Measurements from ENCODE around the gene RPS27A.
"Not testable (repeated sequence)": the region's sequence is repeated elsewhere in the genome, so short reads cannot be mapped to it uniquely, and the experiment has no call there.

Gene RPS27A
- total RNA-seq = 922 to 1,669 (median 1,426) reads per million in 9 experiments

- peak; percentile 86 for ATAC-seq (replicated peaks)
- Mint-ChIP-seq H3K27ac (peak within 1 kb of the TSS; percentile 98 to 99), H3K27me3 (no peaks in the 10 kb centered on the region), H3K4me3 (peak within 1 kb of the TSS; percentile 92 to 95), H3K36me3 (ENCODE audit: insufficient read depth) (peaks cover 55% of the 10 kb centered on the region), H3K9me3 (no peaks in the 10 kb centered on the region), H3K4me1 (ENCODE audit: low read depth in 2 of 2) (peaks cover 40 to 59% of the 10 kb centered on the region in 2 donors)
- DNase-seq = peak; percentile 93 to 96 (median 94)
These were observed at the start of gene RPS27A, which contains the start of gene CLHC1 for GRCh38 chr2:55232084-55232862. RPS27A (plus strand) TSS chr2:55232688; CDS start chr2:55232825, 137 bp downstream. CLHC1 (minus strand) TSS chr2:55232293; CDS start chr2:55222411, 9,882 bp downstream.

GRCh38 chr2:55186837-55187236 lies 45.7 kb upstream of the RPS27A start:
- H3K9me3 Mint-ChIP-seq = not testable (repeated sequence)

GRCh38 chr2:55191888-55192287 lies 40.6 kb upstream of the RPS27A start:
- H3K4me1 Mint-ChIP-seq (ENCODE audit: low read depth in 2 of 2) = not testable (repeated sequence)

More at GRCh38 chr2:55186837-55187236, 45.7 kb upstream of the RPS27A start:
- not testable (repeated sequence) for H3K27ac Mint-ChIP-seq; H3K4me3 Mint-ChIP-seq; DNase-seq; H3K4me1 Mint-ChIP-seq (ENCODE audit: low read depth in 2 of 2); H3K36me3 Mint-ChIP-seq (ENCODE audit: insufficient read depth); H3K27me3 Mint-ChIP-seq; ATAC-seq (replicated peaks)

GRCh38 chr2:55196526-55196925 lies 36.0 kb upstream of the RPS27A start:
- Mint-ChIP-seq H3K9me3 (no peaks in the 10 kb centered on the region), H3K36me3 (ENCODE audit: insufficient read depth) (no peaks in the 10 kb centered on the region), H3K27ac (no peak overlapping the region), H3K4me3 (no peak overlapping the region), H3K4me1 (ENCODE audit: low read depth in 2 of 2) (no peaks in the 10 kb centered on the region), H3K27me3 (no peaks in the 10 kb centered on the region)
- ATAC-seq (replicated peaks) = no peak
- DNase-seq = no peak

More at GRCh38 chr2:55191888-55192287, 40.6 kb upstream of the RPS27A start:
- H3K36me3 Mint-ChIP-seq (ENCODE audit: insufficient read depth); ATAC-seq (replicated peaks); H3K27me3 Mint-ChIP-seq; H3K27ac Mint-ChIP-seq; DNase-seq; H3K4me3 Mint-ChIP-seq; H3K9me3 Mint-ChIP-seq: not testable (repeated sequence)

- no peak overlapping the region for H3K27ac Mint-ChIP-seq
- H3K4me1 Mint-ChIP-seq (ENCODE audit: low read depth in 2 of 2) = no peaks in the 10 kb centered on the region
- ATAC-seq (replicated peaks) (no peak), DNase-seq (no peak)
- H3K27me3 Mint-ChIP-seq = no peaks in the 10 kb centered on the region
- no peak overlapping the region for H3K4me3 Mint-ChIP-seq
- H3K36me3 Mint-ChIP-seq (ENCODE audit: insufficient read depth) = no peaks in the 10 kb centered on the region
- H3K9me3 Mint-ChIP-seq = peaks cover 0 to 2% of the 10 kb centered on the region in 2 donors
These were observed 32.1 kb upstream of the RPS27A start for GRCh38 chr2:55200416-55200815.

- ATAC-seq (replicated peaks) (no peak), DNase-seq (no peak)
- Mint-ChIP-seq H3K4me1 (ENCODE audit: low read depth in 2 of 2) (no peaks in the 10 kb centered on the region), H3K36me3 (ENCODE audit: insufficient read depth) (no peaks in the 10 kb centered on the region), H3K27ac (no peak overlapping the region), H3K4me3 (no peak overlapping the region), H3K9me3 (peaks cover 0 to 2% of the 10 kb centered on the region in 2 donors), H3K27me3 (no peaks in the 10 kb centered on the region)
These were observed 28.0 kb upstream of the RPS27A start for GRCh38 chr2:55204536-55204935.

- Mint-ChIP-seq H3K4me3 (no peak overlapping the region), H3K27me3 (no peaks in the 10 kb centered on the region), H3K4me1 (ENCODE audit: low read depth in 2 of 2) (no peaks in the 10 kb centered on the region), H3K9me3 (peaks cover 0 to 2% of the 10 kb centered on the region in 2 donors), H3K36me3 (ENCODE audit: insufficient read depth) (no peaks in the 10 kb centered on the region), H3K27ac (no peak overlapping the region)
- ATAC-seq (replicated peaks) (no peak), DNase-seq (no peak)
These were observed 27.5 kb upstream of the RPS27A start for GRCh38 chr2:55204950-55205349.

- no peaks in the 10 kb centered on the region for H3K9me3 Mint-ChIP-seq
- no peaks in the 10 kb centered on the region for H3K4me1 Mint-ChIP-seq (ENCODE audit: low read depth in 2 of 2)
- no peaks in the 10 kb centered on the region for H3K27me3 Mint-ChIP-seq
- ATAC-seq (replicated peaks) (no peak), DNase-seq (no peak)
- H3K36me3 Mint-ChIP-seq (ENCODE audit: insufficient read depth) = no peaks in the 10 kb centered on the region
- no peak overlapping the region for H3K4me3 Mint-ChIP-seq
- no peak overlapping the region for H3K27ac Mint-ChIP-seq
These were observed 18.7 kb upstream of the RPS27A start for GRCh38 chr2:55213822-55214221.

GRCh38 chr2:55223958-55224760 lies 8.3 kb upstream of the RPS27A start:
- H3K27ac Mint-ChIP-seq = peak overlapping the region; percentile 77 to 88
- no peaks in the 10 kb centered on the region for H3K9me3 Mint-ChIP-seq
- H3K4me3 Mint-ChIP-seq = peak overlapping the region; percentile 78 to 80
- DNase-seq (peak in 1 of 3 experiments; percentile 3), ATAC-seq (replicated peaks) (no peak)
- H3K27me3 Mint-ChIP-seq = no peaks in the 10 kb centered on the region
- H3K4me1 Mint-ChIP-seq (ENCODE audit: low read depth in 2 of 2) = peaks cover 9 to 30% of the 10 kb centered on the region in 2 donors
- H3K36me3 Mint-ChIP-seq (ENCODE audit: insufficient read depth) = peaks cover 12% of the 10 kb centered on the region

- H3K36me3 Mint-ChIP-seq (ENCODE audit: insufficient read depth) = peaks cover 12% of the 10 kb centered on the region
These were observed 7.7 kb upstream of the RPS27A start for GRCh38 chr2:55224761-55225261.

GRCh38 chr2:55225481-55226020 lies 6.9 kb upstream of the RPS27A start:
- ATAC-seq (replicated peaks) = no peak
- H3K27me3 Mint-ChIP-seq = no peaks in the 10 kb centered on the region
- no peaks in the 10 kb centered on the region for H3K9me3 Mint-ChIP-seq
- no peak for DNase-seq
- H3K36me3 Mint-ChIP-seq (ENCODE audit: insufficient read depth) = peaks cover 12% of the 10 kb centered on the region
- peak overlapping the region in 1 of 2 donors; percentile 75 for H3K27ac Mint-ChIP-seq
- H3K4me3 Mint-ChIP-seq = no peak overlapping the region
- peaks cover 13 to 42% of the 10 kb centered on the region in 2 donors for H3K4me1 Mint-ChIP-seq (ENCODE audit: low read depth in 2 of 2)

More at GRCh38 chr2:55224761-55225261, 7.7 kb upstream of the RPS27A start:
- Mint-ChIP-seq H3K4me1 (ENCODE audit: low read depth in 2 of 2) (peaks cover 9 to 34% of the 10 kb centered on the region in 2 donors), H3K27me3 (no peaks in the 10 kb centered on the region), H3K9me3 (no peaks in the 10 kb centered on the region), H3K27ac (no peak overlapping the region), H3K4me3 (no peak overlapping the region)
- ATAC-seq (replicated peaks) (no peak), DNase-seq (no peak)

GRCh38 chr2:55227437-55228225 lies 4.9 kb upstream of the RPS27A start:
- DNase-seq; ATAC-seq (replicated peaks); H3K27me3 Mint-ChIP-seq; H3K9me3 Mint-ChIP-seq: not testable (repeated sequence)
- H3K36me3 Mint-ChIP-seq (ENCODE audit: insufficient read depth) = peaks cover 23% of the 10 kb centered on the region
- H3K27ac Mint-ChIP-seq = peak overlapping the region; percentile 6 to 59
- H3K4me3 Mint-ChIP-seq = peak overlapping the region in 1 of 2 donors; percentile 36
- peaks cover 24 to 47% of the 10 kb centered on the region in 2 donors for H3K4me1 Mint-ChIP-seq (ENCODE audit: low read depth in 2 of 2)
